HCT116 (cell line): ENCODE data around the gene ZSCAN30.

Experiments used
- ATF3 ChIP-seq: IDR thresholded peaks from 2 replicates; pipeline ENCODE4 v1.6.1; 2012
- CEBPB ChIP-seq: IDR thresholded peaks from 2 replicates; pipeline ENCODE4 v1.6.1; 2012; ENCODE audit warnings: low read depth
- CTCF ChIP-seq, 3 experiments: fragments of 200-600 bp in 1 of 3; sonication (generic) in 1 of 3; IDR thresholded peaks in 2 of 3; conservative IDR thresholded peaks in 1 of 3; 2 replicates each; pipeline ENCODE4 v1.5.1; 2012 to 2017; ENCODE audit warnings: low read depth in 2 of 3, low read length in 2 of 3, antibody characterized with exemption in 1 of 3, borderline replicate concordance in 1 of 3, control low read depth in 1 of 3, mild to moderate bottlenecking in 1 of 3, mixed read lengths in 1 of 3, mixed run types in 1 of 3, moderate library complexity in 1 of 3; ENCODE audit not compliant: insufficient read depth in 1 of 3
- EZH2 ChIP-seq: fragments of 200-600 bp; sonication (generic); IDR thresholded peaks from 2 replicates; pipeline ENCODE4 v1.6.1; 2017; ENCODE audit warnings: antibody characterized with exemption, mixed run types
- JUND ChIP-seq: IDR thresholded peaks from 2 replicates; pipeline ENCODE4 v1.6.1; 2012
- YY1 ChIP-seq: IDR thresholded peaks from 2 replicates; pipeline ENCODE4 v1.6.1; 2011; ENCODE audit warnings: low read length, low read depth, moderate library complexity, mild to moderate bottlenecking; ENCODE audit not compliant: insufficient replicate concordance; ENCODE audit errors: extremely low read depth
- ZFX ChIP-seq: fragments of 450-650 bp; IDR thresholded peaks from 2 replicates; pipeline ENCODE4 v1.6.1; 2017
- ZNF274 ChIP-seq: fragments of 200-500 bp; sonication (Bioruptor generic); IDR thresholded peaks from 2 replicates; pipeline ENCODE4 v1.6.1; 2014; ENCODE audit warnings: mild to moderate bottlenecking, low read depth, low read length, inconsistent platforms
- TF ChIP-seq, protein P1 (sequence below): IDR thresholded peaks from 2 replicates; pipeline ENCODE4 v1.6.1; 2012

- TF ChIP-seq EZH2 (no peak), ZNF274 (peak; percentile 46), CEBPB (no peak), ZFX (no peak), YY1 (no peak), CTCF (IDR thresholded peaks at IDR 0.05 in 2 of 3, conservative IDR thresholded peaks at IDR 0.05 in 1 of 3; ENCODE audit: borderline replicate concordance in 1 of 3, insufficient read depth in 1 of 3, low read depth in 2 of 3, low read length in 2 of 3) (no peak), JUND (no peak), ATF3 (no peak)
- TF ChIP-seq, protein P1, sequence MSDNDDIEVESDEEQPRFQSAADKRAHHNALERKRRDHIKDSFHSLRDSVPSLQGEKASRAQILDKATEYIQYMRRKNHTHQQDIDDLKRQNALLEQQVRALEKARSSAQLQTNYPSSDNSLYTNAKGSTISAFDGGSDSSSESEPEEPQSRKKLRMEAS, result no peak
These were observed 44.2 kb downstream of the ZSCAN30 start for GRCh38 chr18:35245719-35246317.
